D721Med (cell line): Measurements from ENCODE around the gene THAP7.

ENCODE experiments used
- DNase-seq: peaks from one replicate; pipeline ENCODE4 v3.0.0; 2011; ENCODE audit warnings: low spot score; ENCODE audit not compliant: insufficient read length
- FAIRE-seq: peaks from 2 replicates; lab custom pipeline; 2011; peaks lifted over from hg19 to GRCh38; lab: Jason Lieb, UNC
- TF ChIP-seq, protein P1 (sequence below): IDR thresholded peaks from 2 replicates; pipeline ENCODE4 v1.5.1; 2012; ENCODE audit warnings: mild to moderate bottlenecking, control low read depth; ENCODE audit not compliant: insufficient read depth; ENCODE audit errors: missing control alignments

Gene THAP7

GRCh38 chr22:21033895-21034294 is 32.0 kb upstream of the THAP7 start:
- FAIRE-seq, result no peak

GRCh38 chr22:21032868-21033688 is 31.2 kb upstream of the THAP7 start:
- DNase-seq (no peak), FAIRE-seq (no peak)
- TF ChIP-seq, protein P1, sequence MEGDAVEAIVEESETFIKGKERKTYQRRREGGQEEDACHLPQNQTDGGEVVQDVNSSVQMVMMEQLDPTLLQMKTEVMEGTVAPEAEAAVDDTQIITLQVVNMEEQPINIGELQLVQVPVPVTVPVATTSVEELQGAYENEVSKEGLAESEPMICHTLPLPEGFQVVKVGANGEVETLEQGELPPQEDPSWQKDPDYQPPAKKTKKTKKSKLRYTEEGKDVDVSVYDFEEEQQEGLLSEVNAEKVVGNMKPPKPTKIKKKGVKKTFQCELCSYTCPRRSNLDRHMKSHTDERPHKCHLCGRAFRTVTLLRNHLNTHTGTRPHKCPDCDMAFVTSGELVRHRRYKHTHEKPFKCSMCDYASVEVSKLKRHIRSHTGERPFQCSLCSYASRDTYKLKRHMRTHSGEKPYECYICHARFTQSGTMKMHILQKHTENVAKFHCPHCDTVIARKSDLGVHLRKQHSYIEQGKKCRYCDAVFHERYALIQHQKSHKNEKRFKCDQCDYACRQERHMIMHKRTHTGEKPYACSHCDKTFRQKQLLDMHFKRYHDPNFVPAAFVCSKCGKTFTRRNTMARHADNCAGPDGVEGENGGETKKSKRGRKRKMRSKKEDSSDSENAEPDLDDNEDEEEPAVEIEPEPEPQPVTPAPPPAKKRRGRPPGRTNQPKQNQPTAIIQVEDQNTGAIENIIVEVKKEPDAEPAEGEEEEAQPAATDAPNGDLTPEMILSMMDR, result no peak

More at GRCh38 chr22:21033895-21034294, 32.0 kb upstream of the THAP7 start:
- no peak for DNase-seq
- TF ChIP-seq, protein P1, result no peak

DNA sequence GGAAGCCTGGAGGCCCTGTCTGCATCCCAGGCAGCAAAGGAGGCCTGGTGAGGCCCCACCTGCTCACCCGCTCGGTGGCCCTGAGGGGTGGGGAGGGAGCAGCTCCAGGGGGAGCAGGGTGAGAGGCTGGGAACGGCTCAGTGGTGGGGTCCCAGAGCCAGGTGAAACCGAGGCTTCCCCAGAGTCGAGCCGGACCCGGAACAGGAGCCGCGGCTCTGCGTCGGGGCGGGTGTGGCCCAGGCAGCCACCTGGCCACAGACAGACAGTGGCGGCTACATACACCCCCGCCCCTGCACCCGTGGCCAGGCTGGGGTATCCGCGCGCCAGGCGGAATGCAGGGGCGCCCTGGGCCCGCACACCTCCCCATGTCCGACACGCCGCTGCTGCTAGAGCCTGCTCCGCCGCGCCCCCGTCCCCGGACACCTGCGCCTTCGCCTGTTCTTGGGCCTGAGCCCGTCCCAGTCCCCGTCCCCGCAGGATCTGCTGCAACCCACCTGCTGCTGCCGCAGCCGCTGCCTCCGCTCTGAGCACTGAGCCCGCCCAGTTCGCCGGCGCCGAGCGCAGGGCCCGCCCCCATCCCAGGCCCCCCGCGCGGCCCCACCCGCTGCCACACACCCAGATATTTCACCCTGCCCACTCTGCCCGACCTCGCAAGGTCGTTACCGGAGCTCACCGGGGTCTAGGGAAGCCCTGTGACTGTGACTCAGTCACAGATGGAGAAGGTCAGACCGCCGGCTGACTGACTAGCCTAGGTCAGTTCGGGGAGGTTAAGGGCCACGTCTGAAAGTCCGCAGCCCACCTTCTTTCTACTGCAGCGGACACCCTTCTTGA is 30.3 kb upstream of the THAP7 start, which contains the start of gene SLC7A4:
Gene SLC7A4, minus strand, starts transcription at position 525 of the 831 bp plus-strand sequence. CDS start 749 bp downstream, outside the sequence.
- TF ChIP-seq, protein P1, result no peak
- no peak for DNase-seq
- FAIRE-seq, result no peak

GRCh38 chr22:21031545-21032036 is 29.7 kb upstream of the THAP7 start:
- FAIRE-seq (no peak), DNase-seq (no peak)
- TF ChIP-seq, protein P1, result no peak

DNA sequence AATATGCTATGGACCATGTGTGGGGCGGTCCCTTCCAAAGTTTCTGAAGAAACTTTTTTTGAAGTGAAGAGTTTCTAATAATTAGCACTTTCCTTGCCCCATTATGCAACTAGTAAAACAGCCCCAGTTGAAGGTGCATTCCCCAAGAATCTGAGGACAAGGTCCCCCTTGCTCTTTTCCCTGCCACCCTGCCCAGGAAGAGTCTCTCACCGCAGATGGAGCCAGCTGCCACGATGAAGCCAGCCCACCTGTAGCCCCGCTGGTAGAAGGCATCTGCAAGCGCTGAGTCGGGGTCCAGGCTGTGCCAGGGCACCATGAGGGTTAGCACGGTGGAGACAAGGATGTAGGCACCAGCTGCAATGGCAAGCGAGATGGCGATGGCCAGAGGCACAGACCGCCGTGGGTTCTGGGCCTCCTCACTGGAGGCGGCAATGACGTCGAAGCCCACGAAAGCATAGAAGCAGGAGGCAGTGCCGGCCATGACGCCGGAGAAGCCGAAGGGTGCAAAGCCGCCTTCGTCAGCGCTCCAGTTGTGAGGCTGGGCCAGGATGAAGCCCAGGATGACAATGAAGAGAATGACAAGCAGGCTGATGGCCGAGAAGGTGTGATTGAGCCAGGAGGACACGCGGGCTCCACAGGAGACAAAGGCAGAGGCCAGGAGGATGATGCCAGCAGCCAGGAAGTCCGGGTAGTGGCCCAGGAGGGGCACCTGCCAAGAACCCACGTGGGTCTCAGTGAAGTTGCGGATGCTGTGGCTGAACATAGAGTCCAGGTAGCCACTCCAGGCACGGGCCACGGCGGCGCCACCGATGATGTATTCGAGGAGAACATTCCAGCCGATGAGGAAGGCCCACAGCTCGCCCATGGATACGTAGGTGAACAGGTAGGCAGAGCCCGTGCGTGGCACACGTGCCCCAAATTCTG is 29.0 kb upstream of the THAP7 start:
- DNase-seq (no peak), FAIRE-seq (no peak)
- TF ChIP-seq, protein P1, result no peak

DNA sequence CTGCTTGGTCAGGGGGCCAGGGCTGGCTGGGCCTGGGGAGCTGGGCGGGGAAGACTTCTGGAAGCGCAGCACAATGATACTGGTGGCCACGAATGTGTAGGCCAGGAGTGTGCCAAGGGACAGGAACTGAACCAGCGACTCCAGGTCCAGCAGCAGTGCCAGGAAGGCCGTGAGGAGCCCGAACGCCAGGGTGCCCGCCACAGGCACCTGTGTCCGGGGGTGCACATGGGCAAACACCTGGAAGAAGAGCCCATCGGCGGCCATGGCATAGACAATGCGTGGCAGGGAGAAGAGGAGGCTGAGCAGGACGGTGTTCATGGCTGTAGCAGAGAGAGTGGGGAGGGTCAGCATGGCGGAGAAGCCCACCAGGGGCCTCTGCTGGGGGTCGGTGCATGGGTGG is 28.1 kb upstream of the THAP7 start:
- TF ChIP-seq, protein P1, result no peak

More for the DNA sequence above, 28.1 kb upstream of the THAP7 start:
- no peak for DNase-seq
- no peak for FAIRE-seq
